Panc1 (cell line): Measurements from ENCODE around the gene INPP5E.

ENCODE experiments used
- CTCF ChIP-seq: fragments of 450-650 bp; IDR thresholded peaks from 2 replicates; pipeline ENCODE4 v1.5.1; 2017; ENCODE audit warnings: mild to moderate bottlenecking
- POLR2AphosphoS5 ChIP-seq: IDR thresholded peaks from 2 replicates; pipeline ENCODE4 v1.6.1; 2012; ENCODE audit warnings: mild to moderate bottlenecking, low read depth, low read length, moderate library complexity
- REST ChIP-seq, 2 experiments: IDR thresholded peaks; 2 replicates each; pipeline ENCODE4 v1.6.1; 2011 to 2012; ENCODE audit warnings: low read depth in 2 of 2, control low read depth in 1 of 2, low read length in 1 of 2, mild to moderate bottlenecking in 1 of 2, moderate library complexity in 1 of 2; ENCODE audit not compliant: insufficient read depth in 1 of 2
- SIN3A ChIP-seq: IDR thresholded peaks from 2 replicates; pipeline ENCODE4 v1.6.1; 2012; ENCODE audit warnings: low read depth, mild to moderate bottlenecking, low read length, moderate library complexity, borderline replicate concordance; ENCODE audit not compliant: insufficient read depth
- TCF7L2 ChIP-seq: IDR thresholded peaks from 2 replicates; pipeline ENCODE4 v1.6.1; 2011; ENCODE audit warnings: mild to moderate bottlenecking, low read depth, low read length, inconsistent platforms

GRCh38 chr9:136439481-136440408 is at the start of gene INPP5E:
- TF ChIP-seq CTCF (peak; percentile 96), REST (IDR thresholded peaks at IDR 0.05; ENCODE audit: insufficient read depth in 1 of 2, low read depth in 2 of 2, low read length in 1 of 2) (no peak), SIN3A (peak; percentile 77; the same call in 1 of the 2 replicates), POLR2AphosphoS5 (peak; percentile 61; the same call in 1 of the 2 replicates), TCF7L2 (no peak)
